Testis (tissue), 2 donors: ENCODE results near the gene ZSCAN10.

Source experiments
- CTCF ChIP-seq, 3 experiments: fragments of 450-650 bp in 2 of 3; fragments of 200-600 bp in 1 of 3; sonication (generic) in 1 of 3; IDR thresholded peaks; one replicate each; pipeline ENCODE4 v1.5.1; 2016 to 2019; ENCODE audit warnings: antibody characterized with exemption in 3 of 3, mild to moderate bottlenecking in 2 of 3, moderate library complexity in 1 of 3
- POLR2A ChIP-seq: fragments of 450-650 bp; IDR thresholded peaks from one replicate; pipeline ENCODE4 v1.6.1; 2017; ENCODE audit warnings: antibody characterized with exemption, mild to moderate bottlenecking, moderate library complexity

- TF ChIP-seq CTCF (IDR thresholded peaks at IDR 0.05) (no peak), POLR2A (no peak)
Observed at GRCh38 chr16:3099732-3100499, 822 bp upstream of the ZSCAN10 start.
